ENCODE results near the gene SLC9A3. TPM values are rescaled to one million over a fixed set of nuclear protein-coding genes. Genes with fewer than 3 reads are reported as not detected.

Gene SLC9A3
- total and polyA plus RNA-seq, 2 of the 13 experiments (the other 11 are each of a cell fraction or from before 2014, with no cell fraction given) = 1.5 to 1.8 TPM

DNA sequence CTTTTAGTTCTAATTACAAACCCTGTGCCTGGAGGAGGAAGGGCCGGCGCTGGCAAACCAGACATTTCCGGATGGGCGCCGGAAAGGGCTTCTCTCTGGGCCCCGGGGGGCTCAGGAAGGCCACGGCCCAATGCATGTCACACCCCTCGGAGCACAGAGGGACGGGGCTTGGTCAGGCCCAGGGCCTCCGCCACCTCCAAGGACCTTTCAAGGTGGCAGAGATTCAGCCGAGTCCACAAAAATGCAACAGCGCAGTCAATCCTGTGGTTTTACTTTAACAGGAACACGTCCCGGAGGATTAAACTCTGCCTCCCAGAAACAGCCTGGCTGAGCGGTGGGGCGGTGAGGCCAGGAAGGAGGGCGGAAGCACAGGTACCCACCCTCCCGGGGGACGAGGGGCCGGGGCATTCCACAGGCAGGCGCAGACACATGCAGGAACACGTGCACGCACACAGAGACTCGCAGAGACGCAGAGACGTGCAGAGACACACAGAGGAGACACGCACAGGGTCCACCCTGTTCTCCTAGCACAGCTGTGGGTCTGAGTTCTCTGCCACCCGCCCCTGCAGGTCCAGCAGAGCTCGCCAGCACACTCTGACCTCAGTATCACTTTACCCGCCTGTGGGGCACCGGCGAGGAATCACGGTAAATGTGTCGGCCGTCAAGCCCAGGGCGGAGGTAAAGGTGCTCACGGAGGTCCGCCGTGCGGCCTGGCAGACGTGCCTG, 23.0 kb downstream of the SLC9A3 start (continued):
- no peak for TF ChIP-seq KDM5A (IDR thresholded peaks at IDR 0.05; ENCODE audit: borderline replicate concordance, low read length)
- TF ChIP-seq, protein P1, sequence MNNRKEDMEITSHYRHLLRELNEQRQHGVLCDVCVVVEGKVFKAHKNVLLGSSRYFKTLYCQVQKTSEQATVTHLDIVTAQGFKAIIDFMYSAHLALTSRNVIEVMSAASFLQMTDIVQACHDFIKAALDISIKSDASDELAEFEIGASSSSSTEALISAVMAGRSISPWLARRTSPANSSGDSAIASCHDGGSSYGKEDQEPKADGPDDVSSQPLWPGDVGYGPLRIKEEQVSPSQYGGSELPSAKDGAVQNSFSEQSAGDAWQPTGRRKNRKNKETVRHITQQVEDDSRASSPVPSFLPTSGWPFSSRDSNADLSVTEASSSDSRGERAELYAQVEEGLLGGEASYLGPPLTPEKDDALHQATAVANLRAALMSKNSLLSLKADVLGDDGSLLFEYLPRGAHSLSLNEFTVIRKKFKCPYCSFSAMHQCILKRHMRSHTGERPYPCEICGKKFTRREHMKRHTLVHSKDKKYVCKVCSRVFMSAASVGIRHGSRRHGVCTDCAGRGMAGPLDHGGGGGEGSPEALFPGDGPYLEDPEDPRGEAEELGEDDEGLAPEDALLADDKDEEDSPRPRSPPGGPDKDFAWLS (CRISPR knock-in tag; IDR thresholded peaks at IDR 0.05; ENCODE audit: borderline replicate concordance) = no peak
- TF ChIP-seq, protein P2, sequence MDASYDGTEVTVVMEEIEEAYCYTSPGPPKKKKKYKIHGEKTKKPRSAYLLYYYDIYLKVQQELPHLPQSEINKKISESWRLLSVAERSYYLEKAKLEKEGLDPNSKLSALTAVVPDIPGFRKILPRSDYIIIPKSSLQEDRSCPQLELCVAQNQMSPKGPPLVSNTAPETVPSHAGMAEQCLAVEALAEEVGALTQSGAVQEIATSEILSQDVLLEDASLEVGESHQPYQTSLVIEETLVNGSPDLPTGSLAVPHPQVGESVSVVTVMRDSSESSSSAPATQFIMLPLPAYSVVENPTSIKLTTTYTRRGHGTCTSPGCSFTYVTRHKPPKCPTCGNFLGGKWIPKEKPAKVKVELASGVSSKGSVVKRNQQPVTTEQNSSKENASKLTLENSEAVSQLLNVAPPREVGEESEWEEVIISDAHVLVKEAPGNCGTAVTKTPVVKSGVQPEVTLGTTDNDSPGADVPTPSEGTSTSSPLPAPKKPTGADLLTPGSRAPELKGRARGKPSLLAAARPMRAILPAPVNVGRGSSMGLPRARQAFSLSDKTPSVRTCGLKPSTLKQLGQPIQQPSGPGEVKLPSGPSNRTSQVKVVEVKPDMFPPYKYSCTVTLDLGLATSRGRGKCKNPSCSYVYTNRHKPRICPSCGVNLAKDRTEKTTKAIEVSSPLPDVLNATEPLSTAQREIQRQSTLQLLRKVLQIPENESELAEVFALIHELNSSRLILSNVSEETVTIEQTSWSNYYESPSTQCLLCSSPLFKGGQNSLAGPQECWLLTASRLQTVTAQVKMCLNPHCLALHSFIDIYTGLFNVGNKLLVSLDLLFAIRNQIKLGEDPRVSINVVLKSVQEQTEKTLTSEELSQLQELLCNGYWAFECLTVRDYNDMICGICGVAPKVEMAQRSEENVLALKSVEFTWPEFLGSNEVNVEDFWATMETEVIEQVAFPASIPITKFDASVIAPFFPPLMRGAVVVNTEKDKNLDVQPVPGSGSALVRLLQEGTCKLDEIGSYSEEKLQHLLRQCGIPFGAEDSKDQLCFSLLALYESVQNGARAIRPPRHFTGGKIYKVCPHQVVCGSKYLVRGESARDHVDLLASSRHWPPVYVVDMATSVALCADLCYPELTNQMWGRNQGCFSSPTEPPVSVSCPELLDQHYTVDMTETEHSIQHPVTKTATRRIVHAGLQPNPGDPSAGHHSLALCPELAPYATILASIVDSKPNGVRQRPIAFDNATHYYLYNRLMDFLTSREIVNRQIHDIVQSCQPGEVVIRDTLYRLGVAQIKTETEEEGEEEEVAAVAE (CRISPR knock-in tag; IDR thresholded peaks at IDR 0.05; ENCODE audit: borderline replicate concordance) = no peak

DNA sequence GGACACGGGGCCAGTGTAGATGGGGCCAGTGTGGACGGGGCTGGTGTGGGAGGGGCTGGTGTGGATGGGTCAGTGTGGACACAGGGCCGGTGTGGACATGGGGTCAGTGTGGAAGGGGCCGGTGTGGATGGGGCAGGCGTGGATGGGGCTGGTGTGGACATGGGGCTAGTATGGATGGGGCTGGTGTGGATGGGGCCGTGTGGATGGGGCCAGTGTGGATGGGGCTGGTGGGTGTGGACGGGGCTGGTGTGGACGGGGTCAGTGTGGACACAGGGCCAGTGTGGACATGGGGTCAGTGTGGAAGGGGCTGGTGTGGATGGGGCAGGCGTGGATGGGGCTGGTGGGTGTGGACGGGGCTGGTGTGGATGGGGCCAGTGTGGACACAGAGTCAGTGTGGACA, 23.8 kb downstream of the SLC9A3 start:
- H3K9me3 ChIP-seq (ENCODE audit: low read length) = no peaks in the 10 kb centered on the region
- no peak for FAIRE-seq
- TF ChIP-seq ZNF557 (CRISPR knock-in tag; IDR thresholded peaks at IDR 0.05) = no peak
- TF ChIP-seq, protein P3, sequence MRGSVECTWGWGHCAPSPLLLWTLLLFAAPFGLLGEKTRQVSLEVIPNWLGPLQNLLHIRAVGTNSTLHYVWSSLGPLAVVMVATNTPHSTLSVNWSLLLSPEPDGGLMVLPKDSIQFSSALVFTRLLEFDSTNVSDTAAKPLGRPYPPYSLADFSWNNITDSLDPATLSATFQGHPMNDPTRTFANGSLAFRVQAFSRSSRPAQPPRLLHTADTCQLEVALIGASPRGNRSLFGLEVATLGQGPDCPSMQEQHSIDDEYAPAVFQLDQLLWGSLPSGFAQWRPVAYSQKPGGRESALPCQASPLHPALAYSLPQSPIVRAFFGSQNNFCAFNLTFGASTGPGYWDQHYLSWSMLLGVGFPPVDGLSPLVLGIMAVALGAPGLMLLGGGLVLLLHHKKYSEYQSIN (CRISPR knock-in tag; IDR thresholded peaks at IDR 0.05; ENCODE audit: borderline replicate concordance) = no peak
- no peak for TF ChIP-seq ZNF615 (CRISPR knock-in tag; IDR thresholded peaks at IDR 0.05; ENCODE audit: borderline replicate concordance)
- no peak for TF ChIP-seq ZNF776 (CRISPR knock-in tag; IDR thresholded peaks at IDR 0.05)
- TF ChIP-seq, protein P4, sequence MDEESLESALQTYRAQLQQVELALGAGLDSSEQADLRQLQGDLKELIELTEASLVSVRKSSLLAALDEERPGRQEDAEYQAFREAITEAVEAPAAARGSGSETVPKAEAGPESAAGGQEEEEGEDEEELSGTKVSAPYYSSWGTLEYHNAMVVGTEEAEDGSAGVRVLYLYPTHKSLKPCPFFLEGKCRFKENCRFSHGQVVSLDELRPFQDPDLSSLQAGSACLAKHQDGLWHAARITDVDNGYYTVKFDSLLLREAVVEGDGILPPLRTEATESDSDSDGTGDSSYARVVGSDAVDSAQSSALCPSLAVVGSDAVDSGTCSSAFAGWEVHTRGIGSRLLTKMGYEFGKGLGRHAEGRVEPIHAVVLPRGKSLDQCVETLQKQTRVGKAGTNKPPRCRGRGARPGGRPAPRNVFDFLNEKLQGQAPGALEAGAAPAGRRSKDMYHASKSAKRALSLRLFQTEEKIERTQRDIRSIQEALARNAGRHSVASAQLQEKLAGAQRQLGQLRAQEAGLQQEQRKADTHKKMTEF (CRISPR knock-in tag; IDR thresholded peaks at IDR 0.05) = no peak
- no peak for TF ChIP-seq ZFP62 (CRISPR knock-in tag; IDR thresholded peaks at IDR 0.05)
- TF ChIP-seq, protein P5, sequence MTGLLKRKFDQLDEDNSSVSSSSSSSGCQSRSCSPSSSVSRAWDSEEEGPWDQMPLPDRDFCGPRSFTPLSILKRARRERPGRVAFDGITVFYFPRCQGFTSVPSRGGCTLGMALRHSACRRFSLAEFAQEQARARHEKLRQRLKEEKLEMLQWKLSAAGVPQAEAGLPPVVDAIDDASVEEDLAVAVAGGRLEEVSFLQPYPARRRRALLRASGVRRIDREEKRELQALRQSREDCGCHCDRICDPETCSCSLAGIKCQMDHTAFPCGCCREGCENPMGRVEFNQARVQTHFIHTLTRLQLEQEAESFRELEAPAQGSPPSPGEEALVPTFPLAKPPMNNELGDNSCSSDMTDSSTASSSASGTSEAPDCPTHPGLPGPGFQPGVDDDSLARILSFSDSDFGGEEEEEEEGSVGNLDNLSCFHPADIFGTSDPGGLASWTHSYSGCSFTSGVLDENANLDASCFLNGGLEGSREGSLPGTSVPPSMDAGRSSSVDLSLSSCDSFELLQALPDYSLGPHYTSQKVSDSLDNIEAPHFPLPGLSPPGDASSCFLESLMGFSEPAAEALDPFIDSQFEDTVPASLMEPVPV (CRISPR knock-in tag; IDR thresholded peaks at IDR 0.05) = no peak
- TF ChIP-seq ZBTB21 (CRISPR knock-in tag; IDR thresholded peaks at IDR 0.05) = no peak

More for the DNA sequence above, 23.8 kb downstream of the SLC9A3 start:
- no TSS peak for BruUV-seq (replicated peaks)
- no peak overlapping the region for H3K4me3 ChIP-seq (replicated peaks in 1 of 3; ENCODE audit: insufficient read depth in 1 of 3, low read depth in 2 of 3, low read length in 3 of 3)
- no peak for ATAC-seq
- no peaks in the 10 kb centered on the region for H3K36me3 ChIP-seq (replicated peaks in 1 of 2; ENCODE audit: control insufficient read depth in 1 of 2, insufficient read depth in 2 of 2, low read length in 2 of 2)
- no peaks in the 10 kb centered on the region for H3K4me1 ChIP-seq (ENCODE audit: insufficient read depth, low read length)
- ChIA-PET POLR2A (no interaction called here), CTCF (ENCODE audit: low intra/inter-chr PET ratio, low total read pairs) (no interaction called here)
- H2AFZ ChIP-seq (ENCODE audit: low read length) = no peak overlapping the region
- H3K79me2 ChIP-seq (ENCODE audit: insufficient read depth, low read length) = no peaks in the 10 kb centered on the region
- no peak overlapping the region for H3K9ac ChIP-seq (ENCODE audit: insufficient read depth, low read depth, low read length)
- H3K4me2 ChIP-seq (ENCODE audit: low read depth, low read length) = no peak overlapping the region
- in situ Hi-C loops (cut with HindIII; ENCODE audit: extremely low pct_ligation_motif_present, low pct_unique_long_range_greater_than_20kb) (no loop called here), intact Hi-C loops (cut with micrococcal nuclease; ENCODE audit: unreplicated experiment) (no loop called here)
- 0 out of 2 replicates have a peak, but pooled peaks cover 3% of the 10 kb centered on the region for H4K20me1 ChIP-seq (ENCODE audit: insufficient read depth, low read length)
- peaks cover 20 to 85% of the 10 kb centered on the region in 2 experiments for H3K27me3 ChIP-seq (ENCODE audit: control insufficient read depth in 1 of 2, insufficient read depth in 2 of 2, low read length in 2 of 2)
- WGBS (ENCODE audit: low lambda C conversion rate) = 23% methylated on average over 10 of the region's 10 CpGs
- DNase-seq (ENCODE audit: low spot score) = no peak
- no peak overlapping the region for H3K27ac ChIP-seq (ENCODE audit: extremely low read length, insufficient read depth, low read length)

All from HepG2 (cell line).